HFFc6 (cell line): ENCODE data around the gene VSTM5. TPM values are rescaled to one million over a fixed set of nuclear protein-coding genes. Genes with fewer than 3 reads are reported as not detected.

Experiments
- DNase-seq: peaks from one replicate; pipeline ENCODE4 v3.0.0-alpha.2; 2018
- H3K27ac Mint-ChIP-seq: 2 replicates; pipeline ENCODE4 v1.8.0; 2020; ENCODE audit warnings: mild to moderate bottlenecking, mixed read lengths
- H3K27me3 Mint-ChIP-seq: 2 replicates; pipeline ENCODE4 v1.8.0; 2021; ENCODE audit warnings: mild to moderate bottlenecking, moderate library complexity, mixed read lengths; ENCODE audit not compliant: insufficient read depth
- H3K36me3 Mint-ChIP-seq: 2 replicates; pipeline ENCODE4 v1.8.0; 2021; ENCODE audit warnings: low read depth, mixed read lengths
- H3K4me1 Mint-ChIP-seq: 2 replicates; pipeline ENCODE4 v1.8.0; 2020; ENCODE audit warnings: low read depth, mixed read lengths
- H3K4me3 Mint-ChIP-seq: 2 replicates; pipeline ENCODE4 v1.8.0; 2020; ENCODE audit warnings: mild to moderate bottlenecking, moderate library complexity, mixed read lengths
- H3K9me3 Mint-ChIP-seq: 2 replicates; pipeline ENCODE4 v1.8.0; 2020; ENCODE audit warnings: mild to moderate bottlenecking, mixed read lengths
- CTCF ChIP-seq: fragments of 200-600 bp; sonication (generic); IDR thresholded peaks from 2 replicates; pipeline ENCODE4 v1.5.0; 2021; ENCODE audit warnings: antibody characterized with exemption, mild to moderate bottlenecking
- total RNA-seq, 6 experiments: library from RNA; stranded (reverse); fragmentation: NEBNext Ultra II Directional; extraction: Animal tissue kit (Norgen Biotek cat#: 25700); gene quantifications; 2 replicates in 1 of 6; 3 replicates in 5 of 6; pipeline ENCODE4 v1.2.3, GENCODE V29; 2021

Gene VSTM5
- total RNA-seq, 6 experiments from 2014 or later = 0.09 to 0.28 (median 0.20) TPM; not detected in 1

- peak overlapping the region; percentile 30 for H3K4me3 Mint-ChIP-seq
- peaks cover 69% of the 10 kb centered on the region for H3K4me1 Mint-ChIP-seq
- peak; percentile 50 for DNase-seq
- H3K27me3 Mint-ChIP-seq = peaks cover 2% of the 10 kb centered on the region
- TF ChIP-seq CTCF = no peak
- H3K27ac Mint-ChIP-seq = peak overlapping the region; percentile 72
- H3K9me3 Mint-ChIP-seq = no peaks in the 10 kb centered on the region
- H3K36me3 Mint-ChIP-seq = no peaks in the 10 kb centered on the region
Measured at GRCh38 chr11:93846411-93846810, 4.0 kb downstream of the VSTM5 start.

- H3K9me3 Mint-ChIP-seq = no peaks in the 10 kb centered on the region
- TF ChIP-seq CTCF = no peak
- H3K4me3 Mint-ChIP-seq = no peak overlapping the region
- H3K36me3 Mint-ChIP-seq = no peaks in the 10 kb centered on the region
- peak; percentile 17 for DNase-seq
- H3K4me1 Mint-ChIP-seq = peaks cover 69% of the 10 kb centered on the region
- H3K27me3 Mint-ChIP-seq = peaks cover 2% of the 10 kb centered on the region
- H3K27ac Mint-ChIP-seq = peak overlapping the region; percentile 31; the same call in 1 of the 2 replicates
Measured at GRCh38 chr11:93845181-93846092, 5.0 kb downstream of the VSTM5 start.

- no peak for DNase-seq
- Mint-ChIP-seq H3K4me3 (no peak overlapping the region), H3K4me1 (peaks cover 66% of the 10 kb centered on the region), H3K27ac (no peak overlapping the region), H3K9me3 (no peaks in the 10 kb centered on the region), H3K27me3 (peaks cover 2% of the 10 kb centered on the region), H3K36me3 (no peaks in the 10 kb centered on the region)
- TF ChIP-seq CTCF = no peak
Measured at GRCh38 chr11:93844568-93844967, 5.8 kb downstream of the VSTM5 start.

- Mint-ChIP-seq H3K4me3 (no peak overlapping the region), H3K4me1 (peaks cover 62% of the 10 kb centered on the region), H3K36me3 (no peaks in the 10 kb centered on the region), H3K27me3 (peaks cover 2% of the 10 kb centered on the region), H3K27ac (no peak overlapping the region), H3K9me3 (no peaks in the 10 kb centered on the region)
- no peak for DNase-seq
- TF ChIP-seq CTCF = no peak
Measured at GRCh38 chr11:93843906-93844305, 6.5 kb downstream of the VSTM5 start.

- DNase-seq = peak; percentile 77
- peaks cover 56% of the 10 kb centered on the region for H3K4me1 Mint-ChIP-seq
- TF ChIP-seq CTCF = no peak
- H3K9me3 Mint-ChIP-seq = no peaks in the 10 kb centered on the region
- no peak overlapping the region for H3K27ac Mint-ChIP-seq
- H3K36me3 Mint-ChIP-seq = no peaks in the 10 kb centered on the region
- H3K27me3 Mint-ChIP-seq = peaks cover 2% of the 10 kb centered on the region
- H3K4me3 Mint-ChIP-seq = no peak overlapping the region
Measured at GRCh38 chr11:93842461-93842860, 8.0 kb downstream of the VSTM5 start.
